BLaER1 treated with 17β-estradiol and CSF1 and Interleukin-3, amounts not matched to agents 10 nM and 100 nM (cell line): ENCODE measurements around the gene SORCS1.

Experiments
- H3K27ac ChIP-seq, 11 experiments: shearing (Covaris generic); formaldehyde crosslinking; 2 replicates each; pipeline ENCODE4 v1.8.1; 2022
- H3K27me3 ChIP-seq, 11 experiments: shearing (Covaris generic); formaldehyde crosslinking; 2 replicates each; pipeline ENCODE4 v1.8.1; 2022
- H3K36me3 ChIP-seq, 11 experiments: shearing (Covaris generic); formaldehyde crosslinking; 2 replicates each; pipeline ENCODE4 v1.8.1; 2022
- H3K4me1 ChIP-seq, 10 experiments: shearing (Covaris generic); formaldehyde crosslinking; 2 replicates each; pipeline ENCODE4 v1.8.1; 2022
- H3K4me2 ChIP-seq, 11 experiments: shearing (Covaris generic); formaldehyde crosslinking; 2 replicates each; pipeline ENCODE4 v1.8.1; 2022
- H3K4me3 ChIP-seq, 10 experiments: shearing (Covaris generic); formaldehyde crosslinking; 2 replicates each; pipeline ENCODE4 v1.8.1; 2022
- H3K9ac ChIP-seq, 11 experiments: shearing (Covaris generic); formaldehyde crosslinking; 2 replicates each; pipeline ENCODE4 v1.8.1; 2022
- H3K9me3 ChIP-seq, 11 experiments: shearing (Covaris generic); formaldehyde crosslinking; replicated peaks in 1 of 11; 2 replicates each; pipeline ENCODE4 v1.8.1; 2022
- H4K20me1 ChIP-seq, 11 experiments: shearing (Covaris generic); formaldehyde crosslinking; 2 replicates each; pipeline ENCODE4 v1.8.1; 2022
- Cebpa-rat ChIP-seq, 11 experiments: shearing (Covaris generic); IDR thresholded peaks; 2 replicates each; pipeline ENCODE4 v1.8.1; 2022

Gene SORCS1

DNA sequence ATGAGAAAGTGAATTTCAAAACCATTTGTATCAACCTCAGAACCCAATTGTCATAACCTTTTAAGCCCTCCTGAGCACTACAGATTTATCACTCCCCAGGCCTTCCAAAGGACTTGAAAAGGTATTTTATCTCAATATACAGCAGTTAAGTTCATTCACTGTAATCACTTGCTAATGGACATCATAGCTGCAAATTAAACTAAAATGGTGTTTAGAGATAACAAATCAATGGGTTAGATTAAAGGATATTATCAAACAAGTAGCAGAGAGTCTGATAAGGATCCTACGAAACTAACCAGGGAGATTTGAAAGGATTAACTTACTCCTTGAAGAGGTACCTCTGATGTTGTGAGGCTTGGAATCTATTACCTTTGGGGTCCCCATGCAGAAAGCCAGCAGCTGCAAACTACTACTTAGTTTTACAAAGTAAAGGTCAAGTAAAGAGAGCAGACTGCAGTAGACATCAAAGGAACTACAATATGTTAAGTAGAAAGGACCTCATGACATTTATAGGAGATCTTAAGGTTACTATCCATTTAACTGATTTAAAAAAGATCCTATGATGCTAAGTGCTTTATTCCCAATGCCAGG lies 359.4 kb downstream of the SORCS1 start:
- no peaks in the 10 kb centered on the region for H3K27me3 ChIP-seq
- no peak for TF ChIP-seq Cebpa-rat (IDR thresholded peaks at IDR 0.05)
- no peak overlapping the region for H3K9ac ChIP-seq
- H3K4me2 ChIP-seq, result no peak overlapping the region
- H3K4me1 ChIP-seq, result peaks cover 0 to 17% (median 8%) of the 10 kb centered on the region in 10 experiments; a peak in 12 of 20 replicates
- no peak overlapping the region for H3K27ac ChIP-seq
- H3K4me3 ChIP-seq, result no peak overlapping the region
- peaks cover 0 to 8% (median 0%) of the 10 kb centered on the region in 11 experiments; a peak in 1 of 22 replicates for H3K9me3 ChIP-seq
- H3K36me3 ChIP-seq, result no peaks in the 10 kb centered on the region
- H4K20me1 ChIP-seq, result no peaks in the 10 kb centered on the region

DNA sequence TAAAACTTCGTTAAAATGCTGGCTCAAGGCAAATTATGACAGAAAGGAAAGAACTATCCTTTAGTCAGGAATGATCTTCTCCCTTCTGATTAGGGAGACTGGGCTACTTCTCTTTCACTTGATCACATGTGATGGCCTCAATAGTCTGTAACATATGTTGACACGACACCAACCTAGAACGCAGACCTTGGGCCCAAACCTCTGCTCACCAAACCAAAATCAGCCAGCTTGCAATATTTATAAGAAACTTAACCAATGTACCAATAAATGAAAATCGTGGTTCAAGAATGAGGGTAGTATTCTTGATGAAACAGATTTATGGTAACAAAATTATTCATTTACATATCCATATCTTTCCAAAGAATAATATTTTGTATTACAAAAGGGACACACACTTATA lies 361.6 kb downstream of the SORCS1 start:
- H3K4me2 ChIP-seq, result no peak overlapping the region
- H3K27me3 ChIP-seq, result no peaks in the 10 kb centered on the region
- H3K9ac ChIP-seq, result no peak overlapping the region
- peaks cover 0 to 27% (median 9%) of the 10 kb centered on the region in 10 experiments; a peak in 12 of 20 replicates for H3K4me1 ChIP-seq
- TF ChIP-seq Cebpa-rat (IDR thresholded peaks at IDR 0.05), result no peak
- no peak overlapping the region for H3K27ac ChIP-seq
- no peaks in the 10 kb centered on the region for H3K36me3 ChIP-seq
- H4K20me1 ChIP-seq, result no peaks in the 10 kb centered on the region
- no peak overlapping the region for H3K4me3 ChIP-seq
- peaks cover 0 to 20% (median 5%) of the 10 kb centered on the region in 11 experiments; a peak in 7 of 22 replicates for H3K9me3 ChIP-seq

DNA sequence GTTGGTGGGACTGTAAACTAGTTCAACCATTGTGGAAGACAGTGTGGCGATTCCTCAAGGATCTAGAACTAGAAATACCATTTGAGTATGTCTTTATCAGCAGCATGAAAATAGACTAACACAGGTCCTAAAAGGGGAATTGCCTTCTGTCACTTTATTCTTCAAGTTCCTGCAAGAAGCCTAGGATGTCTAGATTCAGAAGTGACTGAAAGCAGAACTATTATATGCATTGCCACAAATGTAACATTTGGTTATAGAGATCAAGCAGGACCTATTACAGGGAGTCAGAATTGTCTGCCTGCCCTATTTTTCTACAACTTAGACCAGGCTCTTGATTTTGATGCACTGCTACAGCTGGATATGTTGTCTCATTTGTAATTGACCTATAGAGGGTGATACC lies 364.7 kb downstream of the SORCS1 start:
- Histone ChIP-seq H3K4me3 (no peak overlapping the region), H3K4me2 (peak overlapping the region in 7 of 11 experiments; percentile 11 to 64 (median 31); a peak in 13 of 22 replicates), H3K36me3 (no peaks in the 10 kb centered on the region), H3K9ac (no peak overlapping the region), H3K4me1 (peaks cover 0 to 17% (median 8%) of the 10 kb centered on the region in 10 experiments; a peak in 8 of 20 replicates), H4K20me1 (no peaks in the 10 kb centered on the region), H3K27ac (peak overlapping the region in 3 of 11 experiments; percentile 41 to 44 (median 43); a peak in 6 of 22 replicates), H3K27me3 (no peaks in the 10 kb centered on the region), H3K9me3 (peaks cover 0 to 23% (median 5%) of the 10 kb centered on the region in 11 experiments; a peak in 7 of 22 replicates)
- no peak for TF ChIP-seq Cebpa-rat (IDR thresholded peaks at IDR 0.05)

DNA sequence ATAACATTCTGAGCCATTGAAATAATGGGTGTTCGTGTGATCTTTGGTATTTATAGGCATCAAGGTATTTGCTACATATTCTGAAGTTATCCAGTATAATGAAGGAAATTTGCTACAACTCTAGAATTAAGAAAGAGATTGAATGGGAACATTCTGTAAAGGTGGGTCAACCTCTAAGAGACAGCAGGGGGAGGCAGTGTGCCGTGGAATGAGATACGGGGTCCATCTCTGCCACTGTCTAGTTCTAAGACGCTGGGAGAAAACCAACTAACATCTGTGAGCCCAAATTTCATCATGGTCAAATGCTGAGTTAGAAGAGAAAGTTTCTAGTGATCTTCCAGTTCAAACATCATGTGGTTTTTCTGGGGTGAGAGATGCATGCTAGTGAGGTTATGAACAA lies 368.9 kb downstream of the SORCS1 start:
- H3K4me1 ChIP-seq, result peaks cover 0 to 15% (median 8%) of the 10 kb centered on the region in 10 experiments; a peak in 8 of 20 replicates
- no peak overlapping the region for H3K9ac ChIP-seq
- no peak overlapping the region for H3K4me3 ChIP-seq
- peaks cover 4 to 28% (median 15%) of the 10 kb centered on the region in 11 experiments for H3K9me3 ChIP-seq
- H4K20me1 ChIP-seq, result no peaks in the 10 kb centered on the region
- no peak overlapping the region for H3K4me2 ChIP-seq
- no peak overlapping the region for H3K27ac ChIP-seq
- TF ChIP-seq Cebpa-rat (IDR thresholded peaks at IDR 0.05), result no peak
- H3K36me3 ChIP-seq, result no peaks in the 10 kb centered on the region
- no peaks in the 10 kb centered on the region for H3K27me3 ChIP-seq

DNA sequence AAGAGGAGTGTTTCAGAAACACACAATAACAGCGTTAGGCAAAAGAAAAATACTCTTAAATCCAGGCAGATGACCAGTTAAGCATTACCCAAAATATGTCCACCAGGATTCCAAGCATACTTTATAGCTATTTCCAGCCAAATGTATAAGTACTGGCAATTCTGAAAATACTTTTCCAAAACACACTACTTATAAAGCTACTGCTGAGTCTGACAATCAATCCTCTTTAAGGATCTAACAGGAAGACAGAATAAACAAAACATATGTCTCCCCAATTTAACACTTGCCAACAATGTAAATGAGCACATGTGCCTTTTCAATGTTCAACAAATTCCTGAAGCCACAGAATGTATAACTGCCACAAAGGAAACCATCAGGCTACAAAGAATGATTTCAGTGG lies 370.9 kb downstream of the SORCS1 start:
- no peak for TF ChIP-seq Cebpa-rat (IDR thresholded peaks at IDR 0.05)
- Histone ChIP-seq H4K20me1 (no peaks in the 10 kb centered on the region), H3K27me3 (no peaks in the 10 kb centered on the region), H3K9ac (no peak overlapping the region), H3K4me3 (no peak overlapping the region), H3K9me3 (peaks cover 6 to 43% (median 27%) of the 10 kb centered on the region in 11 experiments), H3K4me1 (no peaks in the 10 kb centered on the region; a peak in 1 of 20 replicates), H3K4me2 (no peak overlapping the region), H3K36me3 (no peaks in the 10 kb centered on the region), H3K27ac (no peak overlapping the region)

DNA sequence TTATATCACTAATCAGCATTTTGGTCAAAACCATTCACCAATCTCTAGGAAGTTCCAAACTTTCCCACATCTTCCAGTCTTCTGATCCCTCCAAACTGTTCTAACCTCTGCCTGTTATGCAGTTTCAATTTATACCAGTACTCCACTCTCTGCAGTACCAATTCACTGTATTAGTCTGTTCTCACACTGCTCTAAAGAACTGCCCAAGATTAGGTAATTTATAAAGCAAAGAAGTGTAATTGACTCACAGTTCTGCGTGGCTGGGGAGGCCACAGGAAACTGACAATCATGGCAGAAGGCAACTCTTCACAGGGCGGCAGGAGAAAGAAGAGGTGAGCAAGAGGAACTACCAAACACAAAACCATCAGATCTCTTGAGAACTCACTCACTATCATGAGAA lies 374.9 kb downstream of the SORCS1 start:
- no peak overlapping the region for H3K4me3 ChIP-seq
- no peak overlapping the region for H3K27ac ChIP-seq
- no peaks in the 10 kb centered on the region for H3K36me3 ChIP-seq
- H4K20me1 ChIP-seq, result no peaks in the 10 kb centered on the region
- H3K4me2 ChIP-seq, result no peak overlapping the region
- no peaks in the 10 kb centered on the region; a peak in 1 of 20 replicates for H3K4me1 ChIP-seq
- H3K9ac ChIP-seq, result no peak overlapping the region
- peaks cover 6 to 36% (median 27%) of the 10 kb centered on the region in 11 experiments for H3K9me3 ChIP-seq
- TF ChIP-seq Cebpa-rat (IDR thresholded peaks at IDR 0.05), result no peak
- H3K27me3 ChIP-seq, result no peaks in the 10 kb centered on the region

DNA sequence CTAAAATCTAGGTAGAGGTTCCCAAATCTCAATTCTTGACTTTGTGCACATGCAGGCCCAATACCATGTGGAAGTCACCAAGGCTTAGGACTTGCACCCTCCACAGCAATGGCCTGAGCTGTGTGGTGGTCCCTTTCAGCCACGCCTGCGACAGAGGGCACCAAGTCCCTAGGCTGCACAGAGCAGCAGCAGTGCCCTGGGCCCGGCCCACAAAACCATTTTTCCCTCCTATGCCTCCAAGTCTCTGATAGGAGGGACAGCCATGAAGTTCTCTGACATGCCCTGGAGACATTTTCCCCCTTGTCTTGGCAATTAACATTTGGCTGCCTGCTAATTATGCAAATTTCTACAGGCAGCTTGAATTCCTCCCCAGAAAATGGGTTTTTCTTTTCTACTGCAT lies 375.5 kb downstream of the SORCS1 start:
- Histone ChIP-seq H3K9me3 (peaks cover 6 to 36% (median 27%) of the 10 kb centered on the region in 11 experiments), H3K4me1 (no peaks in the 10 kb centered on the region; a peak in 1 of 20 replicates), H3K36me3 (no peaks in the 10 kb centered on the region), H3K4me2 (no peak overlapping the region), H4K20me1 (no peaks in the 10 kb centered on the region), H3K4me3 (no peak overlapping the region), H3K27me3 (no peaks in the 10 kb centered on the region), H3K9ac (no peak overlapping the region), H3K27ac (no peak overlapping the region)
- TF ChIP-seq Cebpa-rat (IDR thresholded peaks at IDR 0.05), result no peak

DNA sequence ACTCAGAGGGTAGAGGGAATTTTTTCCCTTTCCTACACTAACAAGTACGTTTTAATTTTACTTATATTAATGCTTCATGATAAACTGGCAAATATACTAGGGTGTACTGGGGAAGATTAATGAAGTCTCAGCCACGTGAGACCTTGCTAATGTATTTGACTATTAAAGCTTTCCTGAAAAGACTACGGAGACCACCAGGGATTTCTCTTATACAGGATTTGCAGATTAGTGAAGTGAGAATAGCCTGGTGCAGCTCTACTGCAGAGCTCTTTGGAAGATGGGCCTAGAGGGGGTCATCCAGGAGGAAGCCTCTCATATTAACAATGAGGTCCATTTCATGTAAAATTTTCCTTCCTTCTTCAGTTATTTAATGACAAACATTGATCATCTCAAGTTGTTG lies 379.0 kb downstream of the SORCS1 start:
- no peak overlapping the region for H3K4me3 ChIP-seq
- H3K27me3 ChIP-seq, result no peaks in the 10 kb centered on the region
- no peak for TF ChIP-seq Cebpa-rat (IDR thresholded peaks at IDR 0.05)
- H3K9me3 ChIP-seq, result peaks cover 1 to 24% (median 16%) of the 10 kb centered on the region in 11 experiments; a peak in 19 of 22 replicates
- peaks cover 0 to 7% (median 0%) of the 10 kb centered on the region in 10 experiments; a peak in 4 of 20 replicates for H3K4me1 ChIP-seq
- H3K27ac ChIP-seq, result no peak overlapping the region
- H4K20me1 ChIP-seq, result no peaks in the 10 kb centered on the region
- no peaks in the 10 kb centered on the region for H3K36me3 ChIP-seq
- no peak overlapping the region for H3K9ac ChIP-seq
- H3K4me2 ChIP-seq, result no peak overlapping the region

DNA sequence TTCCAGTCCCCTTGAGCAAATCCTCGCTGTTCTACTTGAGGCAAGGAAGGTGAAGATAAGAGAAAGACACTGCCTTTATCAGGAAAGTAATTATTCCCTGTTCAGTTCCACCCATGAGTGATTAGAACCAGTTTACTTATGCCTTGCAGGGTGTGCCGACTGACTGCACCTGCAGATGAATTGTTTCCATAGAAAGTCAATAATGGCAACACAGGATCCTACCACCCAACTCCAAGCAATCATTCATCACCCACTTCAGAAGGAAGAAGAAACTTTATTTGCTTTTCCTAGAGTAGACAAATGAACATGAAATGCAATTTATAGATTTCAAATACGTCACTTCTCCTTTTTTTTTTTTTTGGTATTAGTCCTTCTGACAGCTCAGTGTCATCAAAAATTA lies 383.9 kb downstream of the SORCS1 start:
- no peaks in the 10 kb centered on the region for H3K27me3 ChIP-seq
- H3K4me1 ChIP-seq, result peaks cover 0 to 8% (median 0%) of the 10 kb centered on the region in 10 experiments; a peak in 4 of 20 replicates
- H3K27ac ChIP-seq, result no peak overlapping the region
- peak overlapping the region in 2 of 11 experiments; percentile 17 to 39; a peak in 3 of 22 replicates for H3K4me2 ChIP-seq
- TF ChIP-seq Cebpa-rat (IDR thresholded peaks at IDR 0.05), result no peak
- H3K9me3 ChIP-seq, result no peaks in the 10 kb centered on the region
- H3K36me3 ChIP-seq, result no peaks in the 10 kb centered on the region
- H3K4me3 ChIP-seq, result no peak overlapping the region
- H4K20me1 ChIP-seq, result no peaks in the 10 kb centered on the region
- no peak overlapping the region for H3K9ac ChIP-seq

DNA sequence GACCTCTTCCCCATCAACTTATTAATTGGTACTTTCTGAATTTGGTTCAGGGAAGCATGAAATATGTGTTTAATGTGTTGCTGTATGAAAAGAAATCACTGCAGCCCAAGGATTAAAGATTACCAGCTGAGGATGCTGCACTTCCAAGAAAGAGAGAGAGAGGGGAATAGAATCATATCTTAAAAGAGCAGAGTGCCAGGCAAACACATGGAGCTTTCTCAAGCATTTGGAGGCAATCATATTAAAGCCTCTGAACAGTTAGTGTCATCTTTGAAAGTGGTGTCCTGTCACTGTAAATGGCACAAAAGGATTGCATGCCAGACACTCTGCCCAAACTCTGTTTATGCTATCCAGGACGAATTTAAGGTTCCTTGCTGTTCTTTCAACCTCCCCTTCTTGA lies 386.7 kb downstream of the SORCS1 start:
- no peaks in the 10 kb centered on the region for H3K27me3 ChIP-seq
- no peaks in the 10 kb centered on the region for H3K36me3 ChIP-seq
- H3K4me2 ChIP-seq, result no peak overlapping the region
- H3K4me1 ChIP-seq, result peaks cover 0 to 8% (median 0%) of the 10 kb centered on the region in 10 experiments; a peak in 4 of 20 replicates
- no peak for TF ChIP-seq Cebpa-rat (IDR thresholded peaks at IDR 0.05)
- no peak overlapping the region for H3K27ac ChIP-seq
- no peak overlapping the region for H3K9ac ChIP-seq
- H4K20me1 ChIP-seq, result no peaks in the 10 kb centered on the region
- H3K4me3 ChIP-seq, result no peak overlapping the region
- no peaks in the 10 kb centered on the region for H3K9me3 ChIP-seq
